OCI-LY7 (cell line): ENCODE measurements around the gene MAP3K5.

Source experiments
- CTCF ChIP-seq: fragments of 200-600 bp; sonication (generic); conservative IDR thresholded peaks from 2 replicates; pipeline ENCODE4 v1.5.1; 2014; ENCODE audit warnings: mild to moderate bottlenecking, antibody characterized with exemption, low read length, moderate library complexity, mixed read lengths
- EZH2phosphoT487 ChIP-seq: fragments of 200-600 bp; sonication (generic); IDR thresholded peaks from 2 replicates; pipeline ENCODE4 v1.6.1; 2018; ENCODE audit warnings: low read depth, borderline replicate concordance, mild to moderate bottlenecking, mixed run types, antibody characterized with exemption, low read length, moderate library complexity, mixed read lengths

- TF ChIP-seq CTCF (no peak), EZH2phosphoT487 (no peak)
Measured at GRCh38 chr6:136579800-136580199, 212.5 kb downstream of the MAP3K5 start.
